ENCODE data around the gene CDH4.
"Not testable (repeated sequence)": the region's sequence is repeated elsewhere in the genome, so short reads cannot be mapped to it uniquely, and the experiment has no call there.

The CDH4 gene

DNA sequence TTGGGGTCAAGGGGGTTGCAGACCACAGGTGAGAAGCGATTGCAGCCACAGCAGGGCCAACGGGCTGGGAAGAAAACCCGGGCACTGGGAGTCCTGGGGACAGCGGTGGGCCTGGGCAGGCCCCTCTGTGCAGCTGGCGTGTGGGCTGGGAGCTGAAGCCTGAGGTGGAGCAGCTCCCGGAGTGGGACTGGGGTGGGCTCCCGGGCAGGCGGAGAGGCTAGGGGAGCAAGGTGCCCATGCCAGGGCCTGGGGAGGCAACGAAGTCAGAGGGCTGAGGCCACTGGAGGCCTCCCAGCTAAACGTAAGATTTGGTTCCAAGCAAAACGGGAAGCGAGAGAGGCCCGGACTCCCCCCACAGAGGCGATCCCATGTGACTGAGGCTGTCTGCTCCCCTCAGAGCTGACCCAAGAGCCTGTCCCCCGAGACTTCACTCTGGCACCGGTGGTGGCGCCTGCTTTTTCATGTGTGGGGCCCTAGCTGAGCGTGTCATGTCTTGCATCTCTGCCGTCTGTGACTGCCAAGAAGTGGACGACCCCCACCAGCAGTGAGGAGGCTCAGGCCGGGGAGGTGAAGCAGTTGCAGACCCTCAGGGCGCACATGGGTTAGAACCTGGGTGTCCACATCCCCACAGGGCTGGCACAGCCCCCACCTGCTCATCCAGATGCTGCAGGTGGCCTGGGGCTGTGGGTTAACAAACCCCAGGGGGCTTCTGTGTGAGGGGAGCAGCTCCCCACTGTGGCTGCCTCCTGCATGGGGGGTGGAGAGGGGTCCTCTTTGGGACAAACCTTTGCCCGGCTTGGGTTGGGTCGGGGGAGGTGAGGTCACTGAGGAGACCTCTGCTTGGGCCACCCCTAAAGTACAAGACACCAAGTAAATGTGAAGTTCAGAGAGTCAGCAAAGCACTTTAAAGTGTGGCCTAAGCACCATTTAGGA, 601.3 kb downstream of the CDH4 start:
- Mint-ChIP-seq H3K36me3 (no peaks in the 10 kb centered on the region), H3K4me1 (no peaks in the 10 kb centered on the region), H3K9me3 (no peaks in the 10 kb centered on the region), H3K4me3 (no peak overlapping the region), H3K27ac (no peak overlapping the region)
- DNase-seq (ENCODE audit: low spot score in 2 of 2) (no peak), ATAC-seq (no peak)

GRCh38 chr20:61854538-61854937, 602.5 kb downstream of the CDH4 start:
- H3K4me3 Mint-ChIP-seq; DNase-seq (ENCODE audit: low spot score in 2 of 2); H3K9me3 Mint-ChIP-seq; ATAC-seq; H3K27ac Mint-ChIP-seq; H3K4me1 Mint-ChIP-seq; H3K36me3 Mint-ChIP-seq: not testable (repeated sequence)

GRCh38 chr20:61855286-61855685, 603.2 kb downstream of the CDH4 start:
- Mint-ChIP-seq H3K4me3 (no peak overlapping the region), H3K36me3 (no peaks in the 10 kb centered on the region), H3K27ac (no peak overlapping the region), H3K4me1 (no peaks in the 10 kb centered on the region), H3K9me3 (no peaks in the 10 kb centered on the region)
- DNase-seq (ENCODE audit: low spot score in 2 of 2) (no peak), ATAC-seq (no peak)

DNA sequence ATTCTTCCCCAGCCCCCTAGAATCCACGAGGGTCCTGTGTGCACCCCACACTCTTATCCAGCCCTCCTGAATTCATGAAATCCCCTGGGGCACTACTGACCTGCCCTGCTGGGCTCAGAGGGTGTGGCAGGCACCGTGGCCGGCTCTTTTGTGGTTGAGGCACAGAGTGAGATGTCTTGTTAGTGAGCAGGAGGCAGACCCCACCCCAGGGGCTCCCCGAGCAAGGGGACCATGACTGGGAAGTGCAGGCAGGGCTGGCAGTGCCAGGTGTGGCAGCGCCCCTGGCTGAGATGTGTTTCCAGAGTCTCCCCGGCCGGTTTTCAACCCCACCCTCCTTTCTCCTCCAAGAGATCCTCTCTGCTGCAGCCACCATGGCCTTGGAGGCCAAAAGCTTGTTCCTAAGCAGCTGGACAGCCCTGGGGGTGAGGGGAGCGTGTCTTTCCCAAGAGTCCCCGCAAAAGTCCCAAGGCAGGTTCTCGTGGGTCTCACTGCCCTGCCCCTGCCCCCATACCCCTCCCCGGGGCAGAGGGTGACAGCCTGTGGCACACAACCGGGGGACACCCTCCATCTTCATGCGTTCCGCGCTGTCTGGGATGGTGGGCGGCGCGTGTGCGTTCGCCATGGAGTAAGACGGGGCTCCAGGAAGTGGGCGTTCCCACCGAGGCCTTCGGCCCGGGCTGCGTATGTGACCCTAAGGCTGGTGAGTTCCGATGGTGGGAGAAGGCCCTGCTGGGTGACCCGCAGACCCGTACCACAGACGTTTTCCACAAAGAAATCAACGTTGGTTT, 604.8 kb downstream of the CDH4 start:
- ATAC-seq, result peak; percentile 15
- no peak overlapping the region for H3K27ac Mint-ChIP-seq
- no peaks in the 10 kb centered on the region for H3K4me1 Mint-ChIP-seq

DNA sequence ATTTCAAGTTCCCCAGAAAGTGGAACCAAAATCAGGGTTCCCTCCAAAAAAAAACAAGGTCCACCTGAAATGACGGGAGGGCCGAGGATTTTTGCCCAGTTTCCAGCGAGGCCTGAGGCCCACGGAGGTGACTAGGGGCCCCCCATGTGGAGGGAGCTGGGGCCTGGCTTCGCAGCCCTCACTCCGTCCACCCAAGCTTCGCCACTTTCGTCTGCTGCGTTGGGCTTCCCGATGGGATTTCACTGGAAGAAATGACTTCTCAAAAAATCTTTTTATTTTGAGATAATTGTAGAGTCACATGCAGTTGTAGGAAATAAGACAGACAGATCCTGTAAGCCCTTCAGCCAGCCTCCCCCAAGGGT, 605.3 kb downstream of the CDH4 start:
- DNase-seq (ENCODE audit: low spot score in 2 of 2) (no peak), ATAC-seq (no peak)
- Mint-ChIP-seq H3K36me3 (no peaks in the 10 kb centered on the region), H3K9me3 (no peaks in the 10 kb centered on the region), H3K27ac (no peak overlapping the region), H3K4me1 (no peaks in the 10 kb centered on the region), H3K4me3 (no peak overlapping the region)

More for the DNA sequence above, 604.8 kb downstream of the CDH4 start:
- DNase-seq (ENCODE audit: low spot score in 2 of 2), result no peak
- Mint-ChIP-seq H3K9me3 (no peaks in the 10 kb centered on the region), H3K36me3 (no peaks in the 10 kb centered on the region), H3K4me3 (no peak overlapping the region)

DNA sequence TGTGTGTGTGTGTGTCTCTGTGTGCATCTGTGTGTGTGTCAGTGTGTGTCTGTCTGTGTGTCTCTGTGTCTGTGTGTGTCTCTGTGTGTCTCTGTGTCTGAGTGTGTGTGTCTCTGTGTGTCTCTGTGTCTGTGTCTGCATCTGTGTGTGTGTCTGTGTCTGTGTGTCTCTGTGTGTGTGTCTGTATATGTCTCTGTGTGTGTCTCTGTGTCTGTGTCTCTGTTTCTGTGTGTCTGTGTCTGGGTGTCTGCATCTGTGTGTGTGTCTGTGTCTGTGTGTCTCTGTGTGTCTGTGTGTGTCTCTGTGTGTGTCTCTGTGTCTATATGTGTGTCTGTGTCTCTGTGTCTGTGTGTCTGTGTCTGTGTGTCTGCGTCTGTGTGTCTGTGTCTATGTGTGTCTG, 605.8 kb downstream of the CDH4 start:
- Mint-ChIP-seq H3K9me3 (no peaks in the 10 kb centered on the region), H3K4me3 (no peak overlapping the region), H3K36me3 (no peaks in the 10 kb centered on the region), H3K27ac (no peak overlapping the region), H3K4me1 (no peaks in the 10 kb centered on the region)
- ATAC-seq, result no peak
- DNase-seq (ENCODE audit: low spot score in 2 of 2), result no peak

DNA sequence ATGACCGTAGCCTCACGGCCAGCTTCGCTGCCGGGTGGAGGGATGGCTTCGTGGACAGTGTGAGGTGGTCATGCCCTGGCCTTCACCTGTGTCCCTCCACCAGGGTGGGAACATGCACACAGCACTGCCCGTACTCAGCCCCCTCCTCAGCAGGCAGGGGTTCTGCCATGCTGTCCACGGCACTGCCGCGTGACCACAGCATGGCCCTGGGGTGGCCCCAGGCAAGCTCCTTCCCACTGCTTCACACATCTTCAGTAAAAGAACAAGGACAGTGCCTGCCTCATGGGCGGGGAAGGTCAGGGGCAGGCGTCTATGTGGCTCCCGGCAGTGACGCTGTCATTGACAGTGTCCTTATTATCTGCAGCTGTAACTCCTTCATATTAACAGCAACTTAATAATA, 607.7 kb downstream of the CDH4 start:
- Mint-ChIP-seq H3K27ac (no peak overlapping the region), H3K4me3 (no peak overlapping the region), H3K4me1 (no peaks in the 10 kb centered on the region), H3K36me3 (no peaks in the 10 kb centered on the region), H3K9me3 (no peaks in the 10 kb centered on the region)
- DNase-seq (ENCODE audit: low spot score in 2 of 2) (no peak), ATAC-seq (no peak)

DNA sequence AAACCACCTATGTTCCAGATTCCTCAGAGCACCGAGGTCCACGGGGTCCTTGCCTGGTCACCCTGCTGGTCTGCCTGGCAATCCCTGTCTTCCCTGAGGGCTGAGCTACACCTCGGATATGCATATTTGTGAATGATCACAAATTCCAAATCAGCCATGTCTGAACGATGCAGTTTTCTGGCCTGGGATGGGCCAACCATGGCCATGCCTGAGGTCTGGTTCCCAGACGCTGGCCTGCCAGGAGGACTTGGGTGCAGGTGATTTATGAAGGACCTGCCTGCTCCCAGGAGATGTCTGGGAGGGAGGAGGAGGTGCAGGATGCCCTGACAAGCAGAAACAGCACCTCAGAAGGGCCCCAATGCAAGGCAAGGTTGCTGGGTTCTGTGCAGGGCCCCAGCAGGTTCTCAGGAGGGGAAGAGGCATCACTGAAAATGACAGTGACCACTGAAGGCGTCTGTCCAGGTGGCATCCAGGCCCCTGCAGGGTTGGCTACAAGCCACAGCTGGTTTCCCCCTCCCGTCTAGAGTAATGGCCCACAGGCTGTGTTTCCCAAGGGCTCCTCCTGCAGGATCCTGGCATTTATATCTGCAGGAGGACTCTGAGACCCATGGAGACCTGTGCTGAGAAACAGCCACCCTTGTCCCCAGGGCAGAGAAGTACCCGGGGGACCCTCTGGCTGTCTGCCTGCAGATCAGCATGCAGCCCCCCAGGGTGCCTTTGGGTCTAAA, 608.4 kb downstream of the CDH4 start:
- no peaks in the 10 kb centered on the region for H3K4me1 Mint-ChIP-seq
- peaks cover 4% of the 10 kb centered on the region for H3K9me3 Mint-ChIP-seq
- H3K36me3 Mint-ChIP-seq, result no peaks in the 10 kb centered on the region
- H3K4me3 Mint-ChIP-seq, result no peak overlapping the region
- ATAC-seq (no peak), DNase-seq (ENCODE audit: low spot score in 2 of 2) (no peak)
- H3K27ac Mint-ChIP-seq, result no peak overlapping the region

GRCh38 chr20:61861054-61861841, 609.2 kb downstream of the CDH4 start:
- no peak overlapping the region for H3K27ac Mint-ChIP-seq
- peaks cover 8% of the 10 kb centered on the region for H3K9me3 Mint-ChIP-seq
- DNase-seq (ENCODE audit: low spot score in 2 of 2), result no peak
- no peak overlapping the region for H3K4me3 Mint-ChIP-seq
- ATAC-seq, result no peak
- no peaks in the 10 kb centered on the region for H3K4me1 Mint-ChIP-seq
- H3K36me3 Mint-ChIP-seq, result no peaks in the 10 kb centered on the region

DNA sequence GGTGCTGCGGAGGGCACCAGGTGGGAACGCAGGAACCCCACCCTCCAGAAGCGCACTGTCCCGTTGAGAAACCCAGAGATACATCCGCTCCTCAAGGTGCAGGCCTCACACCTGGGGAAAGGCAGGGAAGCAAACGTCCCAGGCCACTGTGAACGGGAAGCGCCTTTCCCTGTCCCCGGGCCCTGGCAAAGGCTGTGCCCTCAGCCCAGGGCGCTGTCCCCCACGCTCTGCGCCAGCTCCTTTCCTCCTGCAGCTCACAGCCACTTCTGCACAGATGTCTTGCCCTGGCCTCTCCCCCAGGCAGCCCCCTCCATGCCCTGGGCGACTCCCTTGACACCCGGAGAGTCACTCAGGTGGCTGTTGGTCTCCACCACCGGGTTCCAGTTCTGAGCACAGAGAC, 609.8 kb downstream of the CDH4 start:
- H3K36me3 Mint-ChIP-seq, result no peaks in the 10 kb centered on the region
- H3K4me1 Mint-ChIP-seq, result no peaks in the 10 kb centered on the region
- no peak overlapping the region for H3K27ac Mint-ChIP-seq
- H3K9me3 Mint-ChIP-seq, result peaks cover 8% of the 10 kb centered on the region
- H3K4me3 Mint-ChIP-seq, result no peak overlapping the region
- ATAC-seq (no peak), DNase-seq (ENCODE audit: low spot score in 2 of 2) (no peak)

DNA sequence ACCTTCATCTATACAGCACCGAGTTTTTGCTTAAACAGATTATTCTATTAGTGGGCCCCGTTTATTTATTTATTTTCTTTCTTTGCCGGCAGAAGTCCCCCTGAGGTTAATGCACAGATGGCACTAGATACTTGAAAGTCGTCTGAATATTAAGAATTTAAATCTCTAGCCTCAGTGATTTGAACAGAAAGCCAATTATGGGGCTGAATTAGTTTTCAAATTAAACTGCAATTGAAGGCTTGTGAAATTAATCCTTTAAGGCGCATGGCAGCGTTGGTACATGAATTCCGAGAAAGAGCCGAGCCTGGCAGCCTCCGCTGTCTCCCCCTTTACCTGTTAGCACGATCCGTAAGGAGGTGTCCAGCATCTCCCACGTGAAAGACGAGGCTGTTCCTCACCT, 610.8 kb downstream of the CDH4 start:
- Mint-ChIP-seq H3K4me3 (no peak overlapping the region), H3K9me3 (peaks cover 8% of the 10 kb centered on the region), H3K4me1 (no peaks in the 10 kb centered on the region), H3K36me3 (no peaks in the 10 kb centered on the region), H3K27ac (no peak overlapping the region)
- no peak for DNase-seq (ENCODE audit: low spot score in 2 of 2)
- ATAC-seq, result no peak

DNA sequence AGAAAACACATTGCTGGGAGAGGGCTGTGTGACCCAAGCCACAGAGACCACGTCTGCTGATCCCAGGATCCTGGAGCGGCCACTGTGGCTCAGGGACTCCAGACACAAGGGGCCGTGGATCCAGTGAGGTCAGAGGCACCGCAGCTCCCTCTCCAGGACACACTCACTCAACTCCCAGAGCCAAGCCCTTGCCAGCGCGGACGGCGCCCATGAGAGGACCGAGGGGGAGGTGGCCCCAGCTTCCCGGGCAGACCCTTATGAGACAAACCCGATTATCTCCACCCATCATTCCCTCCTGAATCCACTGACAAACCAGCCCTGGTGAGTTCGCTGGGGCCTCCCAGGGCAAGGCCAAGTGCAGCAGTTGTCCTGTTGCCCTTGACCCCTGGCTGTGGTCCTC, 612.4 kb downstream of the CDH4 start:
- no peak overlapping the region for H3K27ac Mint-ChIP-seq
- H3K4me1 Mint-ChIP-seq, result no peaks in the 10 kb centered on the region
- ATAC-seq (no peak), DNase-seq (ENCODE audit: low spot score in 2 of 2) (no peak)
- H3K9me3 Mint-ChIP-seq, result peaks cover 8% of the 10 kb centered on the region
- H3K36me3 Mint-ChIP-seq, result no peaks in the 10 kb centered on the region
- H3K4me3 Mint-ChIP-seq, result no peak overlapping the region

DNA sequence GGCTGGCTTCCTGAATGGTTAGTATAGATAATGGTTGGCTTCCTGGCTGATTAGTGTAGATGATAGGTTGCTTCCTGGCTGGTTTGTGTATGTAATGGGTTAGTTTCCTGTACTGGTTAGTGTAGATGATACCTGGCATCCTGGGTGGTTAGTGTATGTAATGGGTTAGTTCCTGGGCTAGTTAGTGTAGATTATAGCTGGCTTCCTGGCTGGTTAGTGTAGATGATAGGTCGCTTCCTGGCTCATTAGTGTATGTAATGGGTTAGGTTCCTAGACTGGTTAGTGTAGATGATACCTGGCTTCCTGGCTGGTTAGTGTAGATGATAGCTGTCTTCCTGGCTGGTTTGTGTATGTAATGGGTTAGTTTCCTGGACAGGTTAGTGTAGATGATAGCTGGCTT, 613.3 kb downstream of the CDH4 start:
- no peak overlapping the region for H3K4me3 Mint-ChIP-seq
- no peaks in the 10 kb centered on the region for H3K36me3 Mint-ChIP-seq
- ATAC-seq (no peak), DNase-seq (ENCODE audit: low spot score in 2 of 2) (no peak)
- peaks cover 8% of the 10 kb centered on the region for H3K9me3 Mint-ChIP-seq
- H3K27ac Mint-ChIP-seq, result no peak overlapping the region
- no peaks in the 10 kb centered on the region for H3K4me1 Mint-ChIP-seq

GRCh38 chr20:61866165-61866564, 614.1 kb downstream of the CDH4 start:
- no peak for DNase-seq (ENCODE audit: low spot score in 2 of 2)
- peaks cover 8% of the 10 kb centered on the region for H3K9me3 Mint-ChIP-seq

GRCh38 chr20:61868006-61868405, 615.9 kb downstream of the CDH4 start:
- no peak overlapping the region for H3K27ac Mint-ChIP-seq
- ATAC-seq (no peak), DNase-seq (ENCODE audit: low spot score in 2 of 2) (no peak)
- peaks cover 8% of the 10 kb centered on the region for H3K9me3 Mint-ChIP-seq
- no peaks in the 10 kb centered on the region for H3K4me1 Mint-ChIP-seq
- no peaks in the 10 kb centered on the region for H3K36me3 Mint-ChIP-seq
- no peak overlapping the region for H3K4me3 Mint-ChIP-seq

More at GRCh38 chr20:61866165-61866564, 614.1 kb downstream of the CDH4 start:
- no peak for ATAC-seq
- Mint-ChIP-seq H3K4me1 (no peaks in the 10 kb centered on the region), H3K27ac (no peak overlapping the region), H3K36me3 (no peaks in the 10 kb centered on the region), H3K4me3 (no peak overlapping the region)

Data from stimulated activated effector memory CD8-positive, alpha-beta T cell treated with anti-CD3 and anti-CD28 coated beads, Interleukin-12 subunit alpha, Interleukin-12 subunit beta, amount 100 ng/mL, for 72 hours (primary cell).